GM10847 (cell line): Measurements from ENCODE around the gene CNIH1.

Experiments used
- POLR2A ChIP-seq: IDR thresholded peaks from 2 replicates; pipeline ENCODE4 v1.6.1; 2011; ENCODE audit not compliant: insufficient read length; ENCODE audit errors: extremely low read depth

CNIH1 gene

GRCh38 chr14:54440873-54441868, at the start of gene CNIH1:
CNIH1 (minus strand) TSS chr14:54441374; CDS start chr14:54441327, 47 bp downstream.
- peak; percentile 87 for TF ChIP-seq POLR2A

GRCh38 chr14:54490445-54491175, 49.4 kb upstream of the CNIH1 start:
- TF ChIP-seq POLR2A, result no peak

- TF ChIP-seq POLR2A, result no peak
These were observed 48.7 kb upstream of the CNIH1 start for GRCh38 chr14:54489731-54490444.

- no peak for TF ChIP-seq POLR2A
These were observed 48.1 kb upstream of the CNIH1 start for GRCh38 chr14:54489318-54489683.

GRCh38 chr14:54488646-54489317, 47.6 kb upstream of the CNIH1 start, which contains the start of gene GMFB:
GMFB (minus strand) TSS chr14:54488980; CDS start chr14:54488927, 53 bp downstream.
- peak; percentile 75 for TF ChIP-seq POLR2A

GRCh38 chr14:54488318-54488645, 47.1 kb upstream of the CNIH1 start:
- no peak for TF ChIP-seq POLR2A

- no peak for TF ChIP-seq POLR2A
These were observed 46.6 kb upstream of the CNIH1 start for GRCh38 chr14:54487771-54488170.

GRCh38 chr14:54486685-54487084, 45.5 kb upstream of the CNIH1 start:
- TF ChIP-seq POLR2A, result no peak

- no peak for TF ChIP-seq POLR2A
These were observed 42.7 kb upstream of the CNIH1 start for GRCh38 chr14:54483846-54484245.

- no peak for TF ChIP-seq POLR2A
These were observed 42.0 kb upstream of the CNIH1 start for GRCh38 chr14:54483073-54483745.

GRCh38 chr14:54481695-54482094, 40.5 kb upstream of the CNIH1 start:
- no peak for TF ChIP-seq POLR2A

GRCh38 chr14:54480830-54481562, 39.8 kb upstream of the CNIH1 start:
- no peak for TF ChIP-seq POLR2A

GRCh38 chr14:54478636-54479215, 37.6 kb upstream of the CNIH1 start:
- no peak for TF ChIP-seq POLR2A
